ENCODE measurements around the gene PLXNA2.

Gene PLXNA2

DNA sequence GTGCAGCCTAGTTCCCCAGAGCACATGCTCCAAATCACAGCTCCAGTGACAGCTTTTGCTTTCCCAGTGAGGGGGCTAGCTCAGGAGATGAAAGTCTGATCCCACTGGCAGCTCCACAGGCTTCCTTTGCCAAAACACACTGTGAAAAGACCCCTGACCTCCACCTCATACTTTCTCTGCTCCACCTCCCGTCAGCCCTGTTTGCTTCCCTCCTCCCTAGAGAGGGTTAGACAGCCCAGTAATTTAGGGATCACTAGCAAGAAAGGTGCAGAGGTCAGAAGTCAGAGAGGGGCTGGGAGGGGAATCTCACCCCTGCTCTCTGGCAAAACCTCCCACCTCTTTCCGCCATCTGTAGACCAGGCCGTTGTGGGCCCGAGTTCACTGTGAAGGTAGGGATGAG, 62.8 kb downstream of the PLXNA2 start:
- no peak for DNase-seq
- no peaks in the 10 kb centered on the region for H3K9me3 ChIP-seq (ENCODE audit: control extremely low read depth in 1 of 5, control insufficient read depth in 4 of 5, insufficient read depth in 2 of 5, low read depth in 1 of 5, low read length in 4 of 5)
- no peak overlapping the region for H3K27ac ChIP-seq (ENCODE audit: insufficient read depth in 1 of 2, low read depth in 1 of 2, low read length in 2 of 2, poor library complexity in 1 of 2, severe bottlenecking in 2 of 2)
- no peak overlapping the region for H3K4me3 ChIP-seq (ENCODE audit: control insufficient read depth in 1 of 7, extremely low read depth in 1 of 7, insufficient read depth in 4 of 7, low read depth in 2 of 7, low read length in 6 of 7)
- 100% methylated on average over 2 of the region's 4 CpGs for WGBS (ENCODE audit: insufficient coverage)
- ChIA-PET POLR2A (no interaction called here), CTCF (no interaction called here)
- H3K36me3 ChIP-seq (ENCODE audit: control insufficient read depth in 4 of 4, insufficient read depth in 4 of 4, low read length in 3 of 4) = no peaks in the 10 kb centered on the region
- peaks cover 0 to 9% (median 0%) of the 10 kb centered on the region in 4 experiments for H3K4me1 ChIP-seq (ENCODE audit: control extremely low read depth in 1 of 4, control insufficient read depth in 4 of 4, insufficient read depth in 4 of 4, low read length in 3 of 4)
- no peaks in the 10 kb centered on the region for H3K27me3 ChIP-seq (replicated peaks in 2 of 5; ENCODE audit: control insufficient read depth in 4 of 5, insufficient read depth in 5 of 5, low read length in 4 of 5)

DNA sequence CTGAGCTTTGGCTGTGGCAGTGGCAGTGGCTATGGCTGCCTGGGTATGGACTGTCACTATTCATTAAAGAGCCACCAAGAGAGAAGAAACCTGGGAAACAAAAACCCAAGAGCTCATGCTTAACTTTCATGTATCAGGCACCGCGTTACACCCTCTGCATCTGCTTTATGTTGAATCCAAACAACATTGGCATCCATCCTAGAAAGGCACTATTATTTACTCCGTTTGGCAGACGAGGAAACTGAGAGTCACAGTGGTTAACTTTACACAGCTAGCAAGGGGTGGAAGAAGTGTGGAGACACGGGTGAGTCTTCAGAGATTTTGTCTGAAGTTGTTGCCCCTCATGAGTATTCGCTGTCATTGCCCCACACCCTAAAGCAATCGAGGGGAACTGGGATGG, 63.8 kb downstream of the PLXNA2 start:
- Histone ChIP-seq H3K36me3 (ENCODE audit: control insufficient read depth in 4 of 4, insufficient read depth in 4 of 4, low read length in 3 of 4) (no peaks in the 10 kb centered on the region), H3K4me3 (ENCODE audit: control insufficient read depth in 1 of 7, extremely low read depth in 1 of 7, insufficient read depth in 4 of 7, low read depth in 2 of 7, low read length in 6 of 7) (no peak overlapping the region), H3K27ac (ENCODE audit: insufficient read depth in 1 of 2, low read depth in 1 of 2, low read length in 2 of 2, poor library complexity in 1 of 2, severe bottlenecking in 2 of 2) (no peak overlapping the region), H3K27me3 (replicated peaks in 2 of 5; ENCODE audit: control insufficient read depth in 4 of 5, insufficient read depth in 5 of 5, low read length in 4 of 5) (no peaks in the 10 kb centered on the region), H3K4me1 (ENCODE audit: control extremely low read depth in 1 of 4, control insufficient read depth in 4 of 4, insufficient read depth in 4 of 4, low read length in 3 of 4) (peaks cover 0 to 9% (median 0%) of the 10 kb centered on the region in 4 experiments), H3K9me3 (ENCODE audit: control extremely low read depth in 1 of 5, control insufficient read depth in 4 of 5, insufficient read depth in 2 of 5, low read depth in 1 of 5, low read length in 4 of 5) (no peaks in the 10 kb centered on the region)
- 100% methylated on average over 5 of the region's 7 CpGs for WGBS (ENCODE audit: insufficient coverage)
- CTCF ChIA-PET = no interaction called here
- no peak for DNase-seq
- POLR2A ChIA-PET = no interaction called here

- no peak for DNase-seq
- Histone ChIP-seq H3K27me3 (replicated peaks in 2 of 5; ENCODE audit: control insufficient read depth in 4 of 5, insufficient read depth in 5 of 5, low read length in 4 of 5) (no peaks in the 10 kb centered on the region), H3K36me3 (ENCODE audit: control insufficient read depth in 4 of 4, insufficient read depth in 4 of 4, low read length in 3 of 4) (no peaks in the 10 kb centered on the region), H3K4me1 (ENCODE audit: control extremely low read depth in 1 of 4, control insufficient read depth in 4 of 4, insufficient read depth in 4 of 4, low read length in 3 of 4) (peaks cover 0 to 9% (median 0%) of the 10 kb centered on the region in 4 experiments), H3K4me3 (ENCODE audit: control insufficient read depth in 1 of 7, extremely low read depth in 1 of 7, insufficient read depth in 4 of 7, low read depth in 2 of 7, low read length in 6 of 7) (no peak overlapping the region), H3K9me3 (ENCODE audit: control extremely low read depth in 1 of 5, control insufficient read depth in 4 of 5, insufficient read depth in 2 of 5, low read depth in 1 of 5, low read length in 4 of 5) (no peaks in the 10 kb centered on the region), H3K27ac (ENCODE audit: insufficient read depth in 1 of 2, low read depth in 1 of 2, low read length in 2 of 2, poor library complexity in 1 of 2, severe bottlenecking in 2 of 2) (no peak overlapping the region)
- POLR2A ChIA-PET = no interaction called here
- CTCF ChIA-PET = no interaction called here
- WGBS (ENCODE audit: insufficient coverage) = 95% methylated on average over 6 of the region's 7 CpGs
Observed at GRCh38 chr1:208179961-208180409, 64.2 kb downstream of the PLXNA2 start.

DNA sequence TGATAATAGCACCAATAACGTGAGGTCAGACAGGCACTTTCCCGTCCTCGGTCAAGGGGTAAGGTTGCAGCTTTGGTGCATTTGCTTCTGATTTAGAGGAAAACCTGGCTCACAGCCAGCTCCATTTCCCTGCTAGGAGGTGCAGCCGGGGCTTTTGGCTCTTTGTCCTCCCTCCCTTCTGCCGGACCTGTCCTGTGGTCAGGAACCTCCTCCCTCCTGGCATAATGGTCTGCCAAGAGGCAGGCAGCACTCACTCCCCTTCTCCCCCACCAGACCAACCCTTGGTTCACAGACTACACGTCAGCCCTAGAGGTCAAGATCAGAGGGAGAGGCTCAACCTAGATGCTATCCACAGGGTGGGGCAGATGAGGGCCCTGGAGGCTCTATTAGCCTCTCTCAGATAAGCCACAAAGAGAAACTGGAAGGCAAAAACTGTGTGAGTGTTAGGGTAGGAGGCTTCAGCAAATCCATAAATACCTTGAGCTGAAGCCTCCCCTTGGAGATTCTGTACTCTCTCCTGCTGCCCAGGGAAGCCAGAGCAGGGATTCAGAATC, 64.8 kb downstream of the PLXNA2 start:
- no peaks in the 10 kb centered on the region for H3K9me3 ChIP-seq (ENCODE audit: control extremely low read depth in 1 of 5, control insufficient read depth in 4 of 5, insufficient read depth in 2 of 5, low read depth in 1 of 5, low read length in 4 of 5)
- H3K36me3 ChIP-seq (ENCODE audit: control insufficient read depth in 4 of 4, insufficient read depth in 4 of 4, low read length in 3 of 4) = no peaks in the 10 kb centered on the region
- no peaks in the 10 kb centered on the region for H3K27me3 ChIP-seq (replicated peaks in 2 of 5; ENCODE audit: control insufficient read depth in 4 of 5, insufficient read depth in 5 of 5, low read length in 4 of 5)
- WGBS (ENCODE audit: insufficient coverage) = 97% methylated on average over 5 of the region's 6 CpGs
- H3K4me3 ChIP-seq (ENCODE audit: control insufficient read depth in 1 of 7, extremely low read depth in 1 of 7, insufficient read depth in 4 of 7, low read depth in 2 of 7, low read length in 6 of 7) = no peak overlapping the region
- peaks cover 0 to 7% (median 0%) of the 10 kb centered on the region in 4 experiments for H3K4me1 ChIP-seq (ENCODE audit: control extremely low read depth in 1 of 4, control insufficient read depth in 4 of 4, insufficient read depth in 4 of 4, low read length in 3 of 4)
- no peak overlapping the region for H3K27ac ChIP-seq (ENCODE audit: insufficient read depth in 1 of 2, low read depth in 1 of 2, low read length in 2 of 2, poor library complexity in 1 of 2, severe bottlenecking in 2 of 2)
- DNase-seq = no peak
- ChIA-PET POLR2A (no interaction called here), CTCF (interaction anchor here (0.7 to 1.4 kb wide), 5 partner anchors 8 to 58 kb away, joined by 3 to 6 read pairs (median 3); no protein-coding TSS in a partner anchor)

GRCh38 chr1:208178091-208178529, 66.1 kb downstream of the PLXNA2 start:
- Histone ChIP-seq H3K27ac (ENCODE audit: insufficient read depth in 1 of 2, low read depth in 1 of 2, low read length in 2 of 2, poor library complexity in 1 of 2, severe bottlenecking in 2 of 2) (no peak overlapping the region), H3K27me3 (replicated peaks in 2 of 5; ENCODE audit: control insufficient read depth in 4 of 5, insufficient read depth in 5 of 5, low read length in 4 of 5) (no peaks in the 10 kb centered on the region), H3K4me1 (ENCODE audit: control extremely low read depth in 1 of 4, control insufficient read depth in 4 of 4, insufficient read depth in 4 of 4, low read length in 3 of 4) (peaks cover 0 to 5% (median 0%) of the 10 kb centered on the region in 4 experiments), H3K4me3 (ENCODE audit: control insufficient read depth in 1 of 7, extremely low read depth in 1 of 7, insufficient read depth in 4 of 7, low read depth in 2 of 7, low read length in 6 of 7) (no peak overlapping the region), H3K9me3 (ENCODE audit: control extremely low read depth in 1 of 5, control insufficient read depth in 4 of 5, insufficient read depth in 2 of 5, low read depth in 1 of 5, low read length in 4 of 5) (no peaks in the 10 kb centered on the region), H3K36me3 (ENCODE audit: control insufficient read depth in 4 of 4, insufficient read depth in 4 of 4, low read length in 3 of 4) (no peaks in the 10 kb centered on the region)
- WGBS (ENCODE audit: insufficient coverage) = no CpG with 5 or more reads among the region's 2 CpGs
- ChIA-PET POLR2A (no interaction called here), CTCF (interaction anchor here (0.8 to 1.4 kb wide), 3 partner anchors 13 to 40 kb away, joined by 3 to 6 read pairs (median 6); no protein-coding TSS in a partner anchor)
- no peak for DNase-seq

DNA sequence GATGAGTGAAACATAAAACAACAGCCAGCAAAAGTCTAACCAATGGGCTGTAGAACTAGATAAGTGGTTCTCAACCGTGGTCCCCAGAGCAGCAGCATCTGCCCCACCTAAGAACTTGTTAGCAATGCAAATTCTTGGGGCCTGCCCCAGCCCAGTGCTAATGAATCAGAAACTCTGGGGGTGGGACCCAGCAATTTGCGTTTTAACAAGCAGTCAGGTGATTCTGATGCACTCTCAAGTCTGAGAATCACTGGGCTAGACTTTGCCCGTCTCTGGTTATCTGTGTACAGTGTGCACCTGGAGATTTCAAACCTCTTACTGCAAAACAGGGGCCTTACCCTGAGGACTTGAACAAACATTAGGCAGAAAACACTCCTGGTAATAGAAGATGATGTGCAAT, 66.5 kb downstream of the PLXNA2 start:
- WGBS (ENCODE audit: insufficient coverage) = 77% methylated on average over 3 of the region's 3 CpGs
- ChIA-PET POLR2A (no interaction called here), CTCF (interaction anchor here (0.8 to 1.4 kb wide), 2 partner anchors 13 to 17 kb away, joined by 6 read pairs; no protein-coding TSS in a partner anchor)
- H3K36me3 ChIP-seq (ENCODE audit: control insufficient read depth in 4 of 4, insufficient read depth in 4 of 4, low read length in 3 of 4) = no peaks in the 10 kb centered on the region
- peaks cover 0 to 5% (median 0%) of the 10 kb centered on the region in 4 experiments for H3K4me1 ChIP-seq (ENCODE audit: control extremely low read depth in 1 of 4, control insufficient read depth in 4 of 4, insufficient read depth in 4 of 4, low read length in 3 of 4)
- H3K27me3 ChIP-seq (replicated peaks in 2 of 5; ENCODE audit: control insufficient read depth in 4 of 5, insufficient read depth in 5 of 5, low read length in 4 of 5) = no peaks in the 10 kb centered on the region
- no peak for DNase-seq
- no peak overlapping the region for H3K27ac ChIP-seq (ENCODE audit: insufficient read depth in 1 of 2, low read depth in 1 of 2, low read length in 2 of 2, poor library complexity in 1 of 2, severe bottlenecking in 2 of 2)
- no peaks in the 10 kb centered on the region for H3K9me3 ChIP-seq (ENCODE audit: control extremely low read depth in 1 of 5, control insufficient read depth in 4 of 5, insufficient read depth in 2 of 5, low read depth in 1 of 5, low read length in 4 of 5)
- H3K4me3 ChIP-seq (ENCODE audit: control insufficient read depth in 1 of 7, extremely low read depth in 1 of 7, insufficient read depth in 4 of 7, low read depth in 2 of 7, low read length in 6 of 7) = no peak overlapping the region

GRCh38 chr1:208176649-208177048, 67.5 kb downstream of the PLXNA2 start:
- ChIA-PET CTCF (interaction anchor here (0.7 to 1.9 kb wide), 2 partner anchors 64 to 68 kb away, joined by 3 to 6 read pairs; no protein-coding TSS in a partner anchor), POLR2A (no interaction called here)
- Histone ChIP-seq H3K4me1 (ENCODE audit: control extremely low read depth in 1 of 4, control insufficient read depth in 4 of 4, insufficient read depth in 4 of 4, low read length in 3 of 4) (peaks cover 0 to 15% (median 8%) of the 10 kb centered on the region in 4 experiments), H3K27me3 (replicated peaks in 2 of 5; ENCODE audit: control insufficient read depth in 4 of 5, insufficient read depth in 5 of 5, low read length in 4 of 5) (no peaks in the 10 kb centered on the region), H3K36me3 (ENCODE audit: control insufficient read depth in 4 of 4, insufficient read depth in 4 of 4, low read length in 3 of 4) (no peaks in the 10 kb centered on the region), H3K27ac (ENCODE audit: insufficient read depth in 1 of 2, low read depth in 1 of 2, low read length in 2 of 2, poor library complexity in 1 of 2, severe bottlenecking in 2 of 2) (no peak overlapping the region), H3K9me3 (ENCODE audit: control extremely low read depth in 1 of 5, control insufficient read depth in 4 of 5, insufficient read depth in 2 of 5, low read depth in 1 of 5, low read length in 4 of 5) (no peaks in the 10 kb centered on the region), H3K4me3 (ENCODE audit: control insufficient read depth in 1 of 7, extremely low read depth in 1 of 7, insufficient read depth in 4 of 7, low read depth in 2 of 7, low read length in 6 of 7) (no peak overlapping the region)
- WGBS (ENCODE audit: insufficient coverage) = 95% methylated on average over 3 of the region's 3 CpGs
- DNase-seq = no peak

All from common myeloid progenitor, CD34-positive (primary cell).